CD4-positive, CD25-positive, alpha-beta regulatory T cell (primary cell): Measurements from ENCODE around the gene VSIG2. TPM values are rescaled to one million over a fixed set of nuclear protein-coding genes. Genes with fewer than 3 reads are reported as not detected.

Experiments
- ATAC-seq, 2 donors: fragments of 150-1000 bp; cut with Tn5 transposase; one replicate each; pipeline ENCODE4 v1.10.0; 2021; ENCODE audit warnings: low read depth in 2 of 2, moderate number of reproducible peaks in 2 of 2, moderate library complexity in 1 of 2
- DNase-seq, 3 donors: peaks; one replicate each; pipeline versions ENCODE4 v3.0.0 to v3.0.0-alpha.2; 2012 to 2022; ENCODE audit warnings: mixed read lengths in 1 of 3
- H3K27ac ChIP-seq: one replicate; pipeline ENCODE4 v1.7.0; 2013; ENCODE audit warnings: mild to moderate bottlenecking, low read length; ENCODE audit not compliant: insufficient read depth, poor library complexity, severe bottlenecking
- H3K27me3 ChIP-seq: one replicate; pipeline ENCODE4 v1.7.0; 2013; ENCODE audit warnings: low read length; ENCODE audit not compliant: control insufficient read depth, insufficient read depth
- H3K36me3 ChIP-seq: one replicate; pipeline ENCODE4 v1.7.0; 2013; ENCODE audit warnings: mild to moderate bottlenecking, low read length, moderate library complexity; ENCODE audit not compliant: control insufficient read depth, insufficient read depth
- H3K4me1 ChIP-seq: 2 replicates; pipeline ENCODE4 v1.7.0; 2013; ENCODE audit warnings: mild to moderate bottlenecking, low read length; ENCODE audit not compliant: insufficient read depth, control insufficient read depth, poor library complexity, severe bottlenecking
- H3K4me3 ChIP-seq: one replicate; pipeline ENCODE4 v1.7.0; 2013; ENCODE audit warnings: low read depth, mild to moderate bottlenecking, low read length, moderate library complexity
- H3K9me3 ChIP-seq, 2 experiments: 1 replicate in 1 of 2; 2 replicates in 1 of 2; pipeline ENCODE4 v1.7.0; 2013; ENCODE audit warnings: low read length in 2 of 2, mild to moderate bottlenecking in 1 of 2, moderate library complexity in 1 of 2; ENCODE audit not compliant: control insufficient read depth in 2 of 2
- H3K27ac Mint-ChIP-seq, 3 donors: one replicate each; pipeline ENCODE4 v1.8.0; 2020 to 2022; ENCODE audit warnings: mild to moderate bottlenecking in 3 of 3, mixed read lengths in 3 of 3, moderate library complexity in 2 of 3
- H3K27me3 Mint-ChIP-seq: one replicate; pipeline ENCODE4 v1.8.0; 2022; ENCODE audit warnings: mild to moderate bottlenecking, mixed read lengths
- H3K36me3 Mint-ChIP-seq: one replicate; pipeline ENCODE4 v1.8.0; 2020; ENCODE audit warnings: mixed read lengths
- H3K4me1 Mint-ChIP-seq, 4 donors: one replicate each; pipeline ENCODE4 v1.8.0; 2020 to 2022; ENCODE audit warnings: mixed read lengths in 4 of 4, mild to moderate bottlenecking in 1 of 4
- H3K4me3 Mint-ChIP-seq, 4 donors: one replicate each; pipeline ENCODE4 v1.8.0; 2020 to 2022; ENCODE audit warnings: mild to moderate bottlenecking in 4 of 4, mixed read lengths in 4 of 4, moderate library complexity in 3 of 4
- H3K9me3 Mint-ChIP-seq, 7 donors: one replicate each; pipeline ENCODE4 v1.8.0; 2020 to 2022; ENCODE audit warnings: mixed read lengths in 7 of 7, mild to moderate bottlenecking in 3 of 7, moderate library complexity in 2 of 7
- polyA plus RNA-seq, 4 donors: library from polyadenylated mRNA; unstranded; fragments of 300-500 nt; fragmentation: Illumina TruSeq; gene quantifications; one replicate each; pipeline ENCODE4 v1.2.3, GENCODE V29; 2021
- total RNA-seq: library from RNA; stranded (reverse); gene quantifications from one replicate; pipeline ENCODE4 v1.2.3, GENCODE V29; 2022

The VSIG2 gene
- total and polyA plus RNA-seq, 5 donors from 2014 or later = 0.44 to 3.9 (median 0.75) TPM

- Histone ChIP-seq H3K36me3 (no peaks in the 10 kb centered on the region), H3K27ac (no peak overlapping the region), H3K4me1 (no peaks in the 10 kb centered on the region), H3K9me3 (no peaks in the 10 kb centered on the region), H3K4me3 (no peak overlapping the region), H3K27me3 (peaks cover 16% of the 10 kb centered on the region)
- Mint-ChIP-seq H3K9me3 (peaks cover 0 to 2% (median 0%) of the 10 kb centered on the region in 7 donors), H3K4me3 (no peak overlapping the region), H3K27ac (no peak overlapping the region), H3K4me1 (peaks cover 0 to 11% (median 1%) of the 10 kb centered on the region in 4 donors), H3K36me3 (no peaks in the 10 kb centered on the region), H3K27me3 (peaks cover 34% of the 10 kb centered on the region)
- DNase-seq (no peak), ATAC-seq (no peak)
Measured at GRCh38 chr11:124725719-124726105, 26.3 kb downstream of the VSIG2 start.

GRCh38 chr11:124724979-124725718 is 26.9 kb downstream of the VSIG2 start:
- peaks cover 35% of the 10 kb centered on the region for H3K27me3 Mint-ChIP-seq
- no peaks in the 10 kb centered on the region for H3K4me1 ChIP-seq

GRCh38 chr11:124722176-124722575 is 29.9 kb downstream of the VSIG2 start:
- Mint-ChIP-seq H3K4me1 (peaks cover 5 to 23% (median 8%) of the 10 kb centered on the region in 4 donors), H3K27me3 (peaks cover 54% of the 10 kb centered on the region), H3K9me3 (peaks cover 0 to 2% (median 0%) of the 10 kb centered on the region in 7 donors), H3K27ac (peak overlapping the region in 1 of 3 donors; percentile 57), H3K36me3 (no peaks in the 10 kb centered on the region), H3K4me3 (no peak overlapping the region)
- Histone ChIP-seq H3K27ac (no peak overlapping the region), H3K36me3 (no peaks in the 10 kb centered on the region), H3K4me1 (peaks cover 9% of the 10 kb centered on the region), H3K9me3 (no peaks in the 10 kb centered on the region), H3K27me3 (peaks cover 37% of the 10 kb centered on the region), H3K4me3 (no peak overlapping the region)
- ATAC-seq (no peak), DNase-seq (no peak)

More at GRCh38 chr11:124724979-124725718, 26.9 kb downstream of the VSIG2 start:
- Histone ChIP-seq H3K4me3 (no peak overlapping the region), H3K27me3 (peaks cover 15% of the 10 kb centered on the region), H3K27ac (no peak overlapping the region), H3K36me3 (no peaks in the 10 kb centered on the region), H3K9me3 (no peaks in the 10 kb centered on the region)
- DNase-seq = no peak
- Mint-ChIP-seq H3K36me3 (no peaks in the 10 kb centered on the region), H3K4me1 (peaks cover 0 to 11% (median 1%) of the 10 kb centered on the region in 4 donors), H3K9me3 (peaks cover 0 to 2% (median 0%) of the 10 kb centered on the region in 7 donors), H3K4me3 (no peak overlapping the region), H3K27ac (no peak overlapping the region)
- ATAC-seq = no peak

GRCh38 chr11:124719534-124719933 is 32.5 kb downstream of the VSIG2 start:
- H3K36me3 Mint-ChIP-seq = peaks cover 7% of the 10 kb centered on the region
- Histone ChIP-seq H3K4me1 (peaks cover 9% of the 10 kb centered on the region), H3K27me3 (peaks cover 37% of the 10 kb centered on the region), H3K36me3 (no peaks in the 10 kb centered on the region), H3K4me3 (no peak overlapping the region), H3K27ac (no peak overlapping the region), H3K9me3 (no peaks in the 10 kb centered on the region)
- ATAC-seq (no peak), DNase-seq (no peak)
- peaks cover 62% of the 10 kb centered on the region for H3K27me3 Mint-ChIP-seq
- no peak overlapping the region for H3K27ac Mint-ChIP-seq
- H3K4me3 Mint-ChIP-seq = no peak overlapping the region
- H3K9me3 Mint-ChIP-seq = peaks cover 0 to 2% (median 0%) of the 10 kb centered on the region in 7 donors
- peaks cover 5 to 21% (median 7%) of the 10 kb centered on the region in 4 donors for H3K4me1 Mint-ChIP-seq

GRCh38 chr11:124718801-124719200 is 33.3 kb downstream of the VSIG2 start:
- peaks cover 5 to 21% (median 7%) of the 10 kb centered on the region in 4 donors for H3K4me1 Mint-ChIP-seq
- H3K27me3 Mint-ChIP-seq = peaks cover 65% of the 10 kb centered on the region
- no peak overlapping the region for H3K4me3 Mint-ChIP-seq
- H3K9me3 ChIP-seq = no peaks in the 10 kb centered on the region
- H3K36me3 ChIP-seq = no peaks in the 10 kb centered on the region
- no peak for ATAC-seq
- H3K27ac ChIP-seq = no peak overlapping the region
- H3K27me3 ChIP-seq = peaks cover 39% of the 10 kb centered on the region
- peaks cover 0 to 2% (median 0%) of the 10 kb centered on the region in 7 donors for H3K9me3 Mint-ChIP-seq
- no peak overlapping the region for H3K27ac Mint-ChIP-seq
- H3K4me3 ChIP-seq = no peak overlapping the region
- peaks cover 9% of the 10 kb centered on the region for H3K4me1 ChIP-seq
- H3K36me3 Mint-ChIP-seq = peaks cover 7% of the 10 kb centered on the region
- DNase-seq = no peak

GRCh38 chr11:124717786-124718651 is 34.0 kb downstream of the VSIG2 start:
- Histone ChIP-seq H3K36me3 (no peaks in the 10 kb centered on the region), H3K4me1 (peaks cover 9% of the 10 kb centered on the region), H3K27ac (no peak overlapping the region), H3K27me3 (peaks cover 36% of the 10 kb centered on the region), H3K4me3 (peak overlapping the region; percentile 24), H3K9me3 (no peaks in the 10 kb centered on the region)
- Mint-ChIP-seq H3K36me3 (peaks cover 7% of the 10 kb centered on the region), H3K4me3 (peak overlapping the region in 2 of 4 donors; percentile 13 to 25), H3K9me3 (peaks cover 0 to 2% (median 0%) of the 10 kb centered on the region in 7 donors), H3K27ac (peak overlapping the region in 1 of 3 donors; percentile 4), H3K4me1 (peaks cover 5 to 21% (median 7%) of the 10 kb centered on the region in 4 donors), H3K27me3 (peaks cover 62% of the 10 kb centered on the region)
- ATAC-seq (no peak), DNase-seq (no peak)

DNA sequence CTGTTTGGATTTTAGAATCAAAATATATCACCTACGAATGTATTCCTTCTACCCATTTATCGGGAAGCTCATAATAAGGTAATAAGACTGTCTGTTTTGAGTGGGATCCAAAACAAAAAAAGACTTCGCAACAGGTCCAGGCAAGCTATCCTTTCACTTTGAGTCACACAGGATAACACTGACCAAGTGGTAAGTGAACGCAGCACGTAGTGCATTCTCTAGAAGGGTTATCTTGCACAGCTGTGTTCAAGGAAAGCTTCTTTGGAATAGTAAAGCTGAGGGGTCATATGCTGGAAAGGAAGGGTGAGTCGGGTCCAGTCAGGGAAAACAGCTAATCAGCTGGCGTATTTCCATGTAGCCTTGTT is 34.7 kb downstream of the VSIG2 start:
- H3K27ac Mint-ChIP-seq = peak overlapping the region in 1 of 3 donors; percentile 4
- H3K4me1 Mint-ChIP-seq = peaks cover 5 to 15% (median 7%) of the 10 kb centered on the region in 4 donors
- DNase-seq (no peak), ATAC-seq (no peak)
- Histone ChIP-seq H3K27ac (no peak overlapping the region), H3K4me3 (no peak overlapping the region), H3K4me1 (peaks cover 9% of the 10 kb centered on the region), H3K27me3 (peaks cover 35% of the 10 kb centered on the region), H3K36me3 (no peaks in the 10 kb centered on the region), H3K9me3 (no peaks in the 10 kb centered on the region)
- H3K36me3 Mint-ChIP-seq = peaks cover 7% of the 10 kb centered on the region
- H3K4me3 Mint-ChIP-seq = peak overlapping the region in 2 of 4 donors; percentile 7 to 13
- H3K27me3 Mint-ChIP-seq = peaks cover 57% of the 10 kb centered on the region
- H3K9me3 Mint-ChIP-seq = peaks cover 0 to 2% (median 0%) of the 10 kb centered on the region in 7 donors
